Activated gamma-delta T cell treated with Interleukin-2 at 50 U/mL for 16 hours (primary cell): ENCODE measurements around the gene POLE2.

Source experiments
- DNase-seq: peaks from one replicate; pipeline ENCODE4 v3.0.0-alpha.2; 2020

POLE2 gene

GRCh38 chr14:49615776-49616175, 72.2 kb downstream of the POLE2 start:
- DNase-seq, result no peak

DNA sequence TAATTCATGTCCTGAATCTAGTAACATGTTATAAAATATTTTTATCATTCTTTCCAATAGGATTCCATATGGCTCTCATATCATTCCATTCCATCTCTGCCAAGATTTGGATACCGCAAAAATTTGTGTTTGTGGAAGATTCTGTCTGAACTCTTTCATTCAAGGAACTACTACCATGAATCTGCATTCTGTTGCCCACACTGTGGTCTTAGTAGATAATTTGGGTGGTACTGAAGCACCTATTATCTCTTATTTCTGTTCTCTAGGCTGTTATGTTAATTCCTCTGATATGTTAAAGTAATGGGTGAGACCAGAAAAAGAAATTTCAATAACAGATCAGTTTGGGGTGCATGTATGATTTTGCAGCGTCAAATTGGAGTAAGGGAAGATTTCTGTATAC, 73.8 kb downstream of the POLE2 start:
- DNase-seq, result no peak

DNA sequence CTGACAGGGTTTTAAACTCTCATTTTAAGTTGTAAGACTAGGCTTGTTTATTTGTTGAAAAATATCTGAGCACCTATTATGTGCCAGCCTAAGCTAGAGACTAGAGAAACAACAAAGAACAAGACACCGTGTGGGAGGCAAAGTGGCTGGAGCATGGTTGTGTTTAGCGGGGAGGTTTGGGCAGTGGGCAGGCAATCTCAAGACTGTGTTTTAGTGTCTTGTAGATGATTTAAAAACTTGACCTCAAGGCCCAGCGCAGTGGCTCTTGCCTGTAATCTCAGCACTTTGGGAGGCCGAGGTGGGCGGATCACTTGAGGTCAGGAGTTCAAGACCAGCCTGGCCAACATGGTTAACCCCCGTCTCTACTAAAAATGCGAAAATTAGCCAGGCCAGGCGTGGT, 75.3 kb downstream of the POLE2 start:
- DNase-seq, result no peak

GRCh38 chr14:49612251-49612650, 75.8 kb downstream of the POLE2 start:
- no peak for DNase-seq

DNA sequence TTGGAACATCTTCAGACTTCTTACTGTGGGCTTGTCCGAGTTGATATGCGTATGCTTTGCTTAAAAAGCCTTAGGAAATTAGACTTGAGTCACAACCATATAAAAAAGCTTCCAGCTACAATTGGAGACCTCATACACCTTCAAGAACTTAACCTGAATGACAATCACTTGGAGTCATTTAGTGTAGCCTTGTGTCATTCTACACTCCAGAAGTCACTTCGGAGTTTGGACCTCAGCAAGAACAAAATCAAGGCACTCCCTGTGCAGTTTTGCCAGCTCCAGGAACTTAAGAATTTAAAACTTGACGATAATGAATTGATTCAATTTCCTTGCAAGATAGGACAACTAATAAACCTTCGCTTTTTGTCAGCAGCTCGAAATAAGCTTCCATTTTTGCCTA, 80.4 kb downstream of the POLE2 start:
- DNase-seq, result no peak

- peak; percentile 81 for DNase-seq
Measured at GRCh38 chr14:49598485-49599300, 89.3 kb downstream of the POLE2 start, which contains the start of gene LRR1. Gene LRR1, plus strand, starts transcription at chr14:49598940. Its CDS starts 81 bp downstream, at chr14:49599021.

DNA sequence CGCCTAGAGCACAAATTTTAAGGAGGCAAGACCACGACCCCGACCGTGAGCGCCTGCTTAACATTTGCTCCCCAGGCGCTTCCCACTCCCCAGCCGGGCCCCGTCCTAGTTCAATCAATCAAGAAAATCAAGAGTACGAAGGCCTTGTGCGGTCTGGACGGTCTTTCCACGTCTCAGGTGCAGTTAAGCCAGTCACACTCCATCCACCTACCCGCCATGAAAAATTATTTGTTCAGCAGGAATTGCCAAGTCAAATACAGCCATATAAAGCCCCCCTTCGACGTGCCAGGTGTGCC, 89.9 kb downstream of the POLE2 start:
- DNase-seq, result no peak

DNA sequence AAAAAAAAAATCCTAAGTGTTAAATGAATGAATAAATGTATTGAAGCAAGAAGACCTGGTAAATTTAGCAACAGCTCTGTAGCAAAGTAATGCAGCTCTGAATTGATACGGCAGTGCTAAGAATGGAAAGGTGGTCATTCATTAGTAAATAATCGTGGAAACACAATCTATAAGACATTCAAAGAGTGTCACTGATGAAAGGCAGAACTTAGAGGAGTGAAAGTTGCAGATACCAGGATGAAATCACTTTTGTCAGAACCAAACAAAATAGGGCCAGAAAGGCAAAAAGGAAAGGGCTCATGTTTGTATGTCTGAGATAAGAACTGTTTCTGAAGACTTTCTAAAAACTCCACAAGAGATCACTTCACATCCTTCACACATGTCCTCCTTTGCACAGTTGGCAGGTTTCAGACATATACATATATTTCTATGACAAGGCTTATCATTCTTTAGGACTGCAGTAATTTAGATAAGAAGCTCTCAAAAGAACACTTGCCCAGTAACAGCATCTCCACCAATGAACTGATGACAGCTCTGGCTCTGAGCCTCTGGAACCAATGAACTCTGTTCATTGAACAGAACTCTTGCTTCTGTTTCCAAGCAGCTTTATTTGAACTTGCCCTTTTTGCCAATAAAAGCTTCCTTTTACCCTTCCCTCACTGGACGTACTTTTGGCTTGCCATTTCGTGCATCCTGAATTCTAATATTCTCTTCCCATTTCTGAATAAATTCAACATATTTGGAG, 93.5 kb downstream of the POLE2 start:
- no peak for DNase-seq
